GM12878 (cell line): ENCODE results near the gene CLDN6.

ENCODE experiments used
- CHD1 ChIP-seq: IDR thresholded peaks from 2 replicates; pipeline ENCODE4 v1.6.1; 2012; ENCODE audit warnings: low read depth, low read length, improper control_type of control experiment
- CREB1 ChIP-seq: IDR thresholded peaks from 2 replicates; pipeline ENCODE4 v1.6.1; 2012; ENCODE audit warnings: low read depth, mild to moderate bottlenecking, inconsistent platforms
- FOS ChIP-seq: IDR thresholded peaks from 3 replicates; pipeline ENCODE4 v1.6.1; 2011; ENCODE audit warnings: borderline replicate concordance; ENCODE audit not compliant: insufficient read length; ENCODE audit errors: extremely low read depth
- NBN ChIP-seq: fragments of 450-650 bp; IDR thresholded peaks from 2 replicates; pipeline ENCODE4 v1.6.1; 2016
- NFYB ChIP-seq: IDR thresholded peaks from 2 replicates; pipeline ENCODE4 v1.6.1; 2011; ENCODE audit warnings: low read depth, mild to moderate bottlenecking, low read length, improper control_type of control experiment, moderate library complexity; ENCODE audit not compliant: insufficient read depth
- NR2F1 ChIP-seq: fragments of 450-650 bp; conservative IDR thresholded peaks from 2 replicates; pipeline ENCODE4 v1.6.1; 2017; ENCODE audit warnings: mild to moderate bottlenecking
- RAD51 ChIP-seq: fragments of 450-650 bp; IDR thresholded peaks from 2 replicates; pipeline ENCODE4 v1.6.1; 2016; ENCODE audit warnings: moderate library complexity, mild to moderate bottlenecking, inconsistent platforms
- YY1 ChIP-seq: IDR thresholded peaks from 2 replicates; pipeline ENCODE4 v1.6.1; 2011; ENCODE audit warnings: low read depth, mild to moderate bottlenecking, low read length
- TF ChIP-seq, protein P1 (sequence below), 3 experiments: IDR thresholded peaks in 2 of 3; conservative IDR thresholded peaks in 1 of 3; 2 replicates each; pipeline ENCODE4 v1.5.1; 2011; ENCODE audit warnings: low read depth in 3 of 3, low read length in 3 of 3, mild to moderate bottlenecking in 3 of 3, control low read depth in 2 of 3, moderate library complexity in 2 of 3, inconsistent platforms in 1 of 3, mixed read lengths in 1 of 3; ENCODE audit not compliant: control insufficient read depth in 2 of 3, insufficient read depth in 1 of 3; ENCODE audit errors: extremely low read depth in 1 of 3
- TF ChIP-seq, protein P2 (sequence below): fragments of 150-350 bp; IDR thresholded peaks from 2 replicates; pipeline ENCODE4 v1.6.1; 2014; ENCODE audit warnings: mild to moderate bottlenecking, low read depth, low read length

DNA sequence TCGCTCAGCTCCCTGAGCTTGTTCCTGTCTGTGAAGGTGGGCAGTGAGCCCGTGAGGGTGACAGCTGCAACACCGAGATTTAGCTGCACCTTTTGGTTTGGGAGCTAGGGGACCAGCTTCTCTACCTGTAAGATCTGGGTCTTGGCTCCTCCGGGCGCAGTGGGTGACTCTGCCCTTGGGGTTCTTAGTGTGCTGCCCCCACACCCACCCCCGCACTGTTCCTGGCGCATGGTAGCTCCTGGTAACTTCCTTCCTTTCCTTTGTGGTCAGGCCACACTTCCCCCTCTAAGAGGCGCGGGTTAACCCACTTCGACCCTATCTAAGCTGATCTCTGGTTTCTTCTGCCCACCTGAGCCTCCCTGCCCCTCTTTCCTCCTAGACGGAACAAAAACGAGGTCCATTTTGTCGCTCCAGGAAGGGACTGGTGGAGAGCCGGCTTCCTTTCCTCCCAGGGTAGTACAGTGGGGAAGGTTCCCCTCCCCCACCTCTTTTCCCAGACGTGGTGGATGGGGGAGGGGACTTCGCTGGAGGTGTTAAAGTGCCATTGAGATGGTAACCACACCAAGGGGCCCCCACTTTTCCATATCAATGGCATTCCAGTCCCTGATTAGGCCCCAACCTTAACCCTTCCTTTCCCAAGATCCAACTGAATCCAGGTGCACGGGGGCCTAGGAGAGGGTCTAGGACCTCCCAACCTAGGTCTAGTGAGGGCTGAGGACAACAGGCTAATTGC lies 9.9 kb downstream of the CLDN6 start:
- TF ChIP-seq YY1 (no peak), NFYB (no peak), CREB1 (no peak), RAD51 (no peak), CHD1 (no peak), FOS (no peak), NR2F1 (no peak), NBN (no peak)
- TF ChIP-seq, protein P1, sequence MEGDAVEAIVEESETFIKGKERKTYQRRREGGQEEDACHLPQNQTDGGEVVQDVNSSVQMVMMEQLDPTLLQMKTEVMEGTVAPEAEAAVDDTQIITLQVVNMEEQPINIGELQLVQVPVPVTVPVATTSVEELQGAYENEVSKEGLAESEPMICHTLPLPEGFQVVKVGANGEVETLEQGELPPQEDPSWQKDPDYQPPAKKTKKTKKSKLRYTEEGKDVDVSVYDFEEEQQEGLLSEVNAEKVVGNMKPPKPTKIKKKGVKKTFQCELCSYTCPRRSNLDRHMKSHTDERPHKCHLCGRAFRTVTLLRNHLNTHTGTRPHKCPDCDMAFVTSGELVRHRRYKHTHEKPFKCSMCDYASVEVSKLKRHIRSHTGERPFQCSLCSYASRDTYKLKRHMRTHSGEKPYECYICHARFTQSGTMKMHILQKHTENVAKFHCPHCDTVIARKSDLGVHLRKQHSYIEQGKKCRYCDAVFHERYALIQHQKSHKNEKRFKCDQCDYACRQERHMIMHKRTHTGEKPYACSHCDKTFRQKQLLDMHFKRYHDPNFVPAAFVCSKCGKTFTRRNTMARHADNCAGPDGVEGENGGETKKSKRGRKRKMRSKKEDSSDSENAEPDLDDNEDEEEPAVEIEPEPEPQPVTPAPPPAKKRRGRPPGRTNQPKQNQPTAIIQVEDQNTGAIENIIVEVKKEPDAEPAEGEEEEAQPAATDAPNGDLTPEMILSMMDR (IDR thresholded peaks at IDR 0.05 in 2 of 3, conservative IDR thresholded peaks at IDR 0.05 in 1 of 3; ENCODE audit: control insufficient read depth in 2 of 3, extremely low read depth in 1 of 3, insufficient read depth in 1 of 3, low read depth in 3 of 3, low read length in 3 of 3): no peak
- TF ChIP-seq, protein P2, sequence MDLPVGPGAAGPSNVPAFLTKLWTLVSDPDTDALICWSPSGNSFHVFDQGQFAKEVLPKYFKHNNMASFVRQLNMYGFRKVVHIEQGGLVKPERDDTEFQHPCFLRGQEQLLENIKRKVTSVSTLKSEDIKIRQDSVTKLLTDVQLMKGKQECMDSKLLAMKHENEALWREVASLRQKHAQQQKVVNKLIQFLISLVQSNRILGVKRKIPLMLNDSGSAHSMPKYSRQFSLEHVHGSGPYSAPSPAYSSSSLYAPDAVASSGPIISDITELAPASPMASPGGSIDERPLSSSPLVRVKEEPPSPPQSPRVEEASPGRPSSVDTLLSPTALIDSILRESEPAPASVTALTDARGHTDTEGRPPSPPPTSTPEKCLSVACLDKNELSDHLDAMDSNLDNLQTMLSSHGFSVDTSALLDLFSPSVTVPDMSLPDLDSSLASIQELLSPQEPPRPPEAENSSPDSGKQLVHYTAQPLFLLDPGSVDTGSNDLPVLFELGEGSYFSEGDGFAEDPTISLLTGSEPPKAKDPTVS: no peak
